Stimulated activated CD8-positive, alpha-beta memory T cell treated with anti-CD3 and anti-CD28 coated beads, Interleukin-2, amount 100 ng/mL, for 1 hour (primary cell): ENCODE measurements around the gene GVQW3.

Source experiments
- DNase-seq, 2 donors: peaks; one replicate each; pipeline ENCODE4 v3.0.0-alpha.2; 2020; ENCODE audit warnings: low read depth in 2 of 2

GVQW3 gene

GRCh38 chr11:76380977-76381719 is at the start of gene GVQW3, which contains the start of gene THAP12:
Gene GVQW3, plus strand, starts transcription at chr11:76381323. Its CDS starts 506 bp downstream, at chr11:76381829.
Gene THAP12, minus strand, starts transcription at chr11:76381132. Its CDS starts 296 bp downstream, at chr11:76380836.
- peak; percentile 93 to 95 for DNase-seq

- no peak for DNase-seq
Observed at GRCh38 chr11:76334826-76335389, 46.2 kb upstream of the GVQW3 start.

GRCh38 chr11:76335842-76336241 is 45.3 kb upstream of the GVQW3 start:
- DNase-seq, result no peak

- DNase-seq, result no peak
Observed at GRCh38 chr11:76336597-76336996, 44.5 kb upstream of the GVQW3 start.

- no peak for DNase-seq
Observed at GRCh38 chr11:76337469-76337868, 43.7 kb upstream of the GVQW3 start.

- DNase-seq, result no peak
Observed at GRCh38 chr11:76337923-76338322, 43.2 kb upstream of the GVQW3 start.

- DNase-seq, result no peak
Observed at GRCh38 chr11:76339221-76339620, 41.9 kb upstream of the GVQW3 start.

- no peak for DNase-seq
Observed at GRCh38 chr11:76347466-76347865, 33.7 kb upstream of the GVQW3 start.

- no peak for DNase-seq
Observed at GRCh38 chr11:76348348-76348747, 32.8 kb upstream of the GVQW3 start.

GRCh38 chr11:76355172-76355571 is 26.0 kb upstream of the GVQW3 start:
- DNase-seq, result no peak

GRCh38 chr11:76361374-76361773 is 19.7 kb upstream of the GVQW3 start:
- no peak for DNase-seq

- no peak for DNase-seq
Observed at GRCh38 chr11:76361776-76362175, 19.3 kb upstream of the GVQW3 start.

- no peak for DNase-seq
Observed at GRCh38 chr11:76362716-76363115, 18.4 kb upstream of the GVQW3 start.

- no peak for DNase-seq
Observed at GRCh38 chr11:76365038-76365679, 16.0 kb upstream of the GVQW3 start.

GRCh38 chr11:76368490-76368889 is 12.6 kb upstream of the GVQW3 start:
- DNase-seq, result no peak

GRCh38 chr11:76369406-76369805 is 11.7 kb upstream of the GVQW3 start:
- no peak for DNase-seq

- no peak for DNase-seq
Observed at GRCh38 chr11:76371170-76371569, 10.0 kb upstream of the GVQW3 start.

GRCh38 chr11:76376746-76377558 is 4.2 kb upstream of the GVQW3 start:
- no peak for DNase-seq

- no peak for DNase-seq
Observed at GRCh38 chr11:76379807-76380158, 1.3 kb upstream of the GVQW3 start.

- peak; percentile 8 to 23 for DNase-seq
Observed at GRCh38 chr11:76380159-76380976, 755 bp upstream of the GVQW3 start.

GRCh38 chr11:76382209-76382608 is 1.1 kb downstream of the GVQW3 start:
- no peak for DNase-seq
